Middle frontal gyrus (tissue), 1 donor: ENCODE results near the gene GOLT1B.
"Not testable (repeated sequence)": the region's sequence is repeated elsewhere in the genome, so short reads cannot be mapped to it uniquely, and the experiment has no call there.

Experiments
- DNase-seq: peaks from one replicate; pipeline ENCODE4 v3.0.0-alpha.2; 2015; ENCODE audit warnings: low spot score; ENCODE audit errors: extremely low spot score

Gene GOLT1B

GRCh38 chr12:21501258-21502163, at the start of gene GOLT1B, which contains the start of gene RECQL:
TSS of gene GOLT1B (plus strand) at chr12:21501789. CDS start at chr12:21501924, 135 bp downstream.
TSS of gene RECQL (minus strand) at chr12:21501635. CDS start at chr12:21499570, 2,065 bp downstream.
- peak; percentile 95 for DNase-seq

- DNase-seq = no peak
Observed at GRCh38 chr12:21453312-21453852, 48.2 kb upstream of the GOLT1B start.

GRCh38 chr12:21456291-21456780, 45.3 kb upstream of the GOLT1B start:
- DNase-seq = no peak

GRCh38 chr12:21459474-21459873, 42.1 kb upstream of the GOLT1B start:
- no peak for DNase-seq

GRCh38 chr12:21467334-21467733, 34.3 kb upstream of the GOLT1B start:
- not testable (repeated sequence) for DNase-seq

GRCh38 chr12:21471294-21471693, 30.3 kb upstream of the GOLT1B start:
- no peak for DNase-seq

- no peak for DNase-seq
Observed at GRCh38 chr12:21472197-21472823, 29.3 kb upstream of the GOLT1B start.

- DNase-seq = no peak
Observed at GRCh38 chr12:21475552-21475951, 26.0 kb upstream of the GOLT1B start.

- no peak for DNase-seq
Observed at GRCh38 chr12:21476949-21477348, 24.6 kb upstream of the GOLT1B start.

- DNase-seq = no peak
Observed at GRCh38 chr12:21478756-21479455, 22.7 kb upstream of the GOLT1B start.

GRCh38 chr12:21483531-21483930, 18.1 kb upstream of the GOLT1B start:
- DNase-seq = no peak

GRCh38 chr12:21485998-21486397, 15.6 kb upstream of the GOLT1B start:
- DNase-seq = no peak

GRCh38 chr12:21499765-21500164, 1.8 kb upstream of the GOLT1B start:
- no peak for DNase-seq

GRCh38 chr12:21500786-21501257, 767 bp upstream of the GOLT1B start:
- DNase-seq = no peak

- no peak for DNase-seq
Observed at GRCh38 chr12:21502164-21502496, 541 bp downstream of the GOLT1B start.

- no peak for DNase-seq
Observed at GRCh38 chr12:21502872-21503271, 1.3 kb downstream of the GOLT1B start.

- no peak for DNase-seq
Observed at GRCh38 chr12:21505888-21506287, 4.3 kb downstream of the GOLT1B start.

GRCh38 chr12:21507849-21508248, 6.3 kb downstream of the GOLT1B start:
- DNase-seq = no peak

GRCh38 chr12:21509768-21510167, 8.2 kb downstream of the GOLT1B start:
- DNase-seq = no peak

GRCh38 chr12:21516281-21516680, 14.7 kb downstream of the GOLT1B start:
- no peak for DNase-seq

GRCh38 chr12:21518451-21518850, 16.9 kb downstream of the GOLT1B start:
- DNase-seq = no peak
